HepG2 (cell line): Measurements from ENCODE around the gene TDRD5. TPM values are rescaled to one million over a fixed set of nuclear protein-coding genes. Genes with fewer than 3 reads are reported as not detected.

Experiments
- ATAC-seq: fragments of 200-7000 bp; cut with Tn5 transposase; 3 replicates; pipeline ENCODE4 v1.9.1; 2020; ENCODE audit warnings: mild to moderate bottlenecking, moderate library complexity
- BruUV-seq: library from RNA; stranded (reverse); fragments of 400-500 nt; replicated peaks from 2 replicates; lab custom pipeline; 2021; lab: Mats Ljungman, UMichigan
- CTCF ChIA-PET: fragments of 300-600 bp; formaldehyde crosslinking; extraction: SDS; loops from one replicate; lab custom pipeline; 2021; ENCODE audit warnings: low total read pairs, inconsistent platforms, low intra/inter-chr PET ratio; lab: Yijun Ruan, JAX
- POLR2A ChIA-PET: fragments of 350-600 bp; sonication (Branson Sonifier 250); formaldehyde crosslinking; loops from one replicate; lab custom pipeline; 2020; ENCODE audit warnings: antibody characterized with exemption, inconsistent platforms; lab: Yijun Ruan, JAX
- DNase-seq: peaks from one replicate; pipeline ENCODE4 v3.0.0-alpha.2; 2015; ENCODE audit warnings: low spot score
- FAIRE-seq: peaks from 3 replicates; lab custom pipeline; 2011; peaks lifted over from hg19 to GRCh38; lab: Jason Lieb, UNC
- H2AFZ ChIP-seq: one replicate; pipeline ENCODE4 v1.6.1; 2011; ENCODE audit warnings: low read length, inconsistent platforms
- H3K27ac ChIP-seq: fragments of 300-600 bp; 3 replicates; pipeline ENCODE4 v1.8.0; 2011; ENCODE audit warnings: mixed run types, mild to moderate bottlenecking, mixed read lengths, low read length, inconsistent platforms; ENCODE audit not compliant: insufficient read depth; ENCODE audit errors: extremely low read length
- H3K27me3 ChIP-seq, 2 experiments: fragments of 200-600 bp in 1 of 2; 2 replicates in 1 of 2; 3 replicates in 1 of 2; pipeline versions ENCODE4 v1.6.0 to v1.8.0; 2011; ENCODE audit warnings: low read length in 2 of 2, mild to moderate bottlenecking in 2 of 2, moderate library complexity in 2 of 2, inconsistent platforms in 1 of 2; ENCODE audit not compliant: insufficient read depth in 2 of 2, control insufficient read depth in 1 of 2
- H3K36me3 ChIP-seq, 2 experiments: fragments of 200-600 bp in 1 of 2; replicated peaks in 1 of 2; 2 replicates in 1 of 2; 3 replicates in 1 of 2; pipeline versions ENCODE4 v1.5.1 to v1.8.0; 2011; ENCODE audit warnings: low read length in 2 of 2, inconsistent platforms in 1 of 2; ENCODE audit not compliant: insufficient read depth in 2 of 2, control insufficient read depth in 1 of 2
- H3K4me1 ChIP-seq: 2 replicates; pipeline ENCODE4 v1.5.1; 2012; ENCODE audit warnings: low read length, inconsistent platforms; ENCODE audit not compliant: insufficient read depth
- H3K4me2 ChIP-seq: 2 replicates; pipeline ENCODE4 v1.6.0; 2011; ENCODE audit warnings: low read depth, low read length, inconsistent platforms
- H3K4me3 ChIP-seq, 3 experiments: fragments of 200-600 bp in 1 of 3; sonication (generic), shearing (Covaris generic) in 1 of 3; replicated peaks in 1 of 3; 2 replicates each; pipeline ENCODE4 v1.5.1; 2011 to 2016; ENCODE audit warnings: low read length in 3 of 3, inconsistent platforms in 2 of 3, low read depth in 2 of 3, mild to moderate bottlenecking in 2 of 3, control low read depth in 1 of 3, mixed read lengths in 1 of 3; ENCODE audit not compliant: insufficient read depth in 1 of 3
- H3K79me2 ChIP-seq: one replicate; pipeline ENCODE4 v1.6.1; 2011; ENCODE audit warnings: low read length, inconsistent platforms; ENCODE audit not compliant: insufficient read depth
- H3K9ac ChIP-seq: 2 replicates; pipeline ENCODE4 v1.6.0; 2011; ENCODE audit warnings: mild to moderate bottlenecking, low read depth, low read length, inconsistent platforms; ENCODE audit not compliant: insufficient read depth
- H3K9me3 ChIP-seq: 2 replicates; pipeline ENCODE4 v1.5.1; 2012; ENCODE audit warnings: mild to moderate bottlenecking, low read length
- H4K20me1 ChIP-seq: 2 replicates; pipeline ENCODE4 v1.6.0; 2011; ENCODE audit warnings: inconsistent platforms, mild to moderate bottlenecking, low read length, moderate library complexity; ENCODE audit not compliant: insufficient read depth
- FOXC1 ChIP-seq: sonication (generic); formaldehyde crosslinking; IDR thresholded peaks from 2 replicates; pipeline ENCODE4 v1.8.0; 2022; ENCODE audit warnings: mild to moderate bottlenecking, missing genetic modification reagents, borderline replicate concordance
- MIXL1 ChIP-seq: IDR thresholded peaks from 2 replicates; pipeline ENCODE4 v1.6.1; 2016
- MTA1 ChIP-seq: sonication (generic); formaldehyde crosslinking; IDR thresholded peaks from 2 replicates; pipeline ENCODE4 v1.4.0; 2020; ENCODE audit warnings: missing genetic modification reagents, mild to moderate bottlenecking, borderline replicate concordance
- NFATC3 ChIP-seq: sonication (generic); formaldehyde crosslinking; IDR thresholded peaks from 2 replicates; pipeline ENCODE4 v1.5.1; 2020; ENCODE audit warnings: mild to moderate bottlenecking, missing genetic modification reagents
- POLR2AphosphoS5 ChIP-seq: IDR thresholded peaks from 2 replicates; pipeline ENCODE4 v1.6.1; 2012; ENCODE audit warnings: low read depth, low read length
- PRMT3 ChIP-seq: sonication (generic); formaldehyde crosslinking; IDR thresholded peaks from 2 replicates; pipeline ENCODE4 v1.8.1; 2022; ENCODE audit warnings: low read depth, mild to moderate bottlenecking, moderate library complexity, missing genetic modification reagents, borderline replicate concordance
- SP1 ChIP-seq, 2 experiments: fragments of 450-650 bp in 1 of 2; sonication (generic) in 1 of 2; formaldehyde crosslinking in 1 of 2; IDR thresholded peaks; 2 replicates each; pipeline versions ENCODE4 v1.4.0 to v1.6.1; 2016 to 2020; ENCODE audit warnings: missing genetic modification reagents in 1 of 2
- ZFX ChIP-seq: sonication (generic); formaldehyde crosslinking; IDR thresholded peaks from 2 replicates; pipeline ENCODE4 v1.4.0; 2020; ENCODE audit warnings: mild to moderate bottlenecking, low read depth, missing genetic modification reagents, moderate library complexity
- ZNF878 ChIP-seq: sonication (generic); formaldehyde crosslinking; IDR thresholded peaks from 2 replicates; pipeline ENCODE4 v1.8.1; 2023; ENCODE audit warnings: mild to moderate bottlenecking, missing genetic modification reagents, moderate library complexity
- WGBS: methylation state at CpG from one replicate; pipeline ENCODE4 v1.1.6; 2017; ENCODE audit warnings: low lambda C conversion rate; 5-methylcytosine and 5-hydroxymethylcytosine counted together
- in situ Hi-C: cut with HindIII; loops from 2 replicates; pipeline ENCODE4 v1.10.0; 2017; ENCODE audit warnings: low pct_unique_long_range_greater_than_20kb; ENCODE audit not compliant: extremely low pct_ligation_motif_present
- intact Hi-C: fragments of 100-400 bp; cut with micrococcal nuclease; formaldehyde crosslinking; loops from one replicate; pipeline ENCODE4 v1.10.0; 2022; ENCODE audit not compliant: unreplicated experiment
- polyA plus RNA-seq, 8 experiments: library from polyadenylated mRNA; depleted of rRNA in 3 of 8; stranded (reverse) in 7 of 8; unstranded in 1 of 8; fragments of >200 nt; fragmentation: Illumina TruSeq in 4 of 8; extraction: Trizol in 4 of 8; gene quantifications; 2 replicates each; pipeline versions ENCODE4 v1.2.1 to v1.2.3, GENCODE V29; 2011 to 2016; ENCODE audit warnings: low read depth in 4 of 8, missing spikeins in 1 of 8, mixed read lengths in 1 of 8; ENCODE audit not compliant: insufficient read depth in 1 of 8
- total RNA-seq, 5 experiments: library from RNA; depleted of rRNA; stranded (reverse); fragments of >200 nt; fragmentation: Illumina TruSeq; extraction: Trizol; gene quantifications; 2 replicates each; pipeline ENCODE4 v1.2.3, GENCODE V29; 2016; ENCODE audit warnings: low read depth in 1 of 5

Gene TDRD5
- total and polyA plus RNA-seq, 2 of the 13 experiments (the other 11 are each of a cell fraction or from before 2014, with no cell fraction given) = not detected

DNA sequence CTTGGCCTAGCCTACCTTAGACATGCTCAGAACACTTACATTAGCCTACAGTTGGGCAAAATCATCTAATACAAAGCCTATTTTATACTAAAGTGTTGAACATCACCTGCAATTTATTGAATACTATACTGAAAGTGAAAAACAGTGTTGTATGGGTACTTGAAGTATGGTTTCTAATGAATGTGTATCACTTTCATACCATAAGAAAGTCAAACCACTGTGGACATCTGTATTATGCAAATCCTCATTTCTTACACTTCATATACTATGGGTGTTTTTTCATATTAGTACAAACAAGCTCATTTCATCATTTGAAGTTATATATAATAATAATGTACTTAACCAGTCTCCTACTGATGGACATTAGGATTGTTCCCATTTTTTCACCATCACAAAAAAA lies 41.2 kb downstream of the TDRD5 start:
- FAIRE-seq (no peak), ATAC-seq (no peak)
- no TSS peak for BruUV-seq

DNA sequence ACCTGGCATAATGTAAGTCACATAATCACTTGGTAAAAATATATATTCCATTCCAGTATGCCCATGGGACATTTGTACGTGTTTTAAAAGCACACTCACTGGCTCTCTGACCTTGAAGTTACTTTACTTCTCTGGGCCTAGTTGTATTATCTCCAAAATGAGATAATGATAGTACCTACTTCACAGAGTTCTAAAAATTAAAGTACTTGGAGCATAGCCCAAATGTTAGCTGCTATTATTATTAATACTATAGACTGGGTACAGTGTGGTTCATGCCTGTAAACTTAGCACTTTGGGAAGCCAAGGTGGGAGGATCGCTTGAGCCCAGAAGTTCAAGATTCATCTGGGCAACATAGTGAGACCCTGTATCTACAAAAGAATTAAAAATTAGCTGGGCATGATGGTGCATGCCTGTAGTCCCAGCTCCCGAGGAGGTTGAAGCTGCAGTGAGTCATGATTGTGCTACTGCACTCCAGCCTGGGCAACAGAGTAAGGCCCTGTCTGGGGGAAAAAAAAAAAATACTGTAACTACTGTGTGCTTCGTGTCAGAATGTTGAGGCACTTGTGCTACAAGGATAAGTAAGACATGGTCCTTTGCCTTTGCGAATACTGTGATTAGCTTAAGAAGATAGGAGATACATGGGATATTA lies 45.7 kb downstream of the TDRD5 start:
- no TSS peak for BruUV-seq
- FAIRE-seq (no peak), DNase-seq (no peak), ATAC-seq (no peak)
- 23% methylated on average over 5 of the region's 5 CpGs for WGBS
- no peaks in the 10 kb centered on the region for H3K9me3 ChIP-seq
- ChIA-PET CTCF (no interaction called here), POLR2A (no interaction called here)
- in situ Hi-C loops = no loop called here
- no peak overlapping the region for H2AFZ ChIP-seq
- H3K79me2 ChIP-seq = no peaks in the 10 kb centered on the region
- no peaks in the 10 kb centered on the region for H3K27me3 ChIP-seq
- no peak for TF ChIP-seq NFATC3 (CRISPR knock-in tag)
- no peak for TF ChIP-seq MTA1 (CRISPR knock-in tag)
- TF ChIP-seq ZNF878 (CRISPR knock-in tag) = no peak
- TF ChIP-seq PRMT3 = no peak
- TF ChIP-seq POLR2AphosphoS5 = no peak
- no peak overlapping the region for H3K4me3 ChIP-seq
- no peak overlapping the region for H3K4me2 ChIP-seq
- no peak overlapping the region for H3K27ac ChIP-seq
- no peaks in the 10 kb centered on the region for H3K36me3 ChIP-seq
- intact Hi-C loops = no loop called here
- no peak overlapping the region for H3K9ac ChIP-seq
- no peaks in the 10 kb centered on the region for H4K20me1 ChIP-seq
- H3K4me1 ChIP-seq = no peaks in the 10 kb centered on the region

More for the DNA sequence above, 41.2 kb downstream of the TDRD5 start:
- no peak overlapping the region for H2AFZ ChIP-seq
- ChIA-PET POLR2A (no interaction called here), CTCF (no interaction called here)
- no peak for DNase-seq
- no peak overlapping the region for H3K27ac ChIP-seq
- no peaks in the 10 kb centered on the region for H3K9me3 ChIP-seq
- no peak overlapping the region for H3K4me3 ChIP-seq
- no peak overlapping the region for H3K4me2 ChIP-seq
- in situ Hi-C loops (no loop called here), intact Hi-C loops (no loop called here)
- TF ChIP-seq MIXL1 (CRISPR knock-in tag) (no peak), FOXC1 (CRISPR knock-in tag) (no peak), SP1 (IDR thresholded peaks at IDR 0.05) (no peak), SP1 (CRISPR knock-in tag; IDR thresholded peaks at IDR 0.05) (no peak), ZFX (CRISPR knock-in tag) (no peak)
- no peaks in the 10 kb centered on the region for H4K20me1 ChIP-seq
- H3K9ac ChIP-seq = no peak overlapping the region
- H3K27me3 ChIP-seq = no peaks in the 10 kb centered on the region
- H3K79me2 ChIP-seq = no peaks in the 10 kb centered on the region
- no peaks in the 10 kb centered on the region for H3K4me1 ChIP-seq
- no peaks in the 10 kb centered on the region for H3K36me3 ChIP-seq
